ENCODE data around the gene CCDC7.

- TF ChIP-seq CTCF (IDR thresholded peaks at IDR 0.05) (no peak), POLR2A (IDR thresholded peaks at IDR 0.05) (no peak), POLR2AphosphoS5 (IDR thresholded peaks at IDR 0.05) (no peak)
Observed at GRCh38 chr10:32400961-32401360, 45.0 kb upstream of the CCDC7 start.

Measured in prostate gland (tissue), 2 donors.